Neural cell (in vitro differentiated cells): ENCODE measurements around the gene ZDHHC11.
"Not testable (repeated sequence)": the region's sequence is repeated elsewhere in the genome, so short reads cannot be mapped to it uniquely, and the experiment has no call there.

Experiments
- EP300 ChIP-seq: fragments of 450-650 bp; conservative IDR thresholded peaks from 2 replicates; pipeline ENCODE4 v1.6.1; 2014; ENCODE audit warnings: antibody characterized with exemption, mild to moderate bottlenecking, moderate library complexity; ENCODE audit not compliant: poor library complexity, severe bottlenecking
- EZH2 ChIP-seq: fragments of 200-600, 300-800 bp; shearing (Covaris generic), sonication (generic); IDR thresholded peaks from 2 replicates; pipeline ENCODE4 v1.6.1; 2014; ENCODE audit warnings: antibody characterized with exemption, low read length, borderline replicate concordance, mild to moderate bottlenecking; ENCODE audit not compliant: insufficient read depth, poor library complexity, severe bottlenecking
- POLR2AphosphoS5 ChIP-seq: IDR thresholded peaks from 2 replicates; pipeline ENCODE4 v1.6.1; 2012
- RAD21 ChIP-seq: fragments of 450-650 bp; conservative IDR thresholded peaks from 2 replicates; pipeline ENCODE4 v1.6.1; 2014; ENCODE audit warnings: antibody characterized with exemption, mild to moderate bottlenecking, moderate library complexity
- SMC3 ChIP-seq: fragments of 450-650 bp; conservative IDR thresholded peaks from 2 replicates; pipeline ENCODE4 v1.6.1; 2014; ENCODE audit warnings: antibody characterized with exemption, mild to moderate bottlenecking, moderate library complexity; ENCODE audit not compliant: poor library complexity
- TF ChIP-seq, protein P1 (sequence below): fragments of 450-650 bp; IDR thresholded peaks from 2 replicates; pipeline ENCODE4 v1.5.1; 2014; ENCODE audit warnings: antibody characterized with exemption, mild to moderate bottlenecking, moderate library complexity; ENCODE audit not compliant: poor library complexity, severe bottlenecking
- TF ChIP-seq, protein P2 (sequence below): IDR thresholded peaks from 2 replicates; pipeline ENCODE4 v1.6.1; 2012; ENCODE audit warnings: borderline replicate concordance

DNA sequence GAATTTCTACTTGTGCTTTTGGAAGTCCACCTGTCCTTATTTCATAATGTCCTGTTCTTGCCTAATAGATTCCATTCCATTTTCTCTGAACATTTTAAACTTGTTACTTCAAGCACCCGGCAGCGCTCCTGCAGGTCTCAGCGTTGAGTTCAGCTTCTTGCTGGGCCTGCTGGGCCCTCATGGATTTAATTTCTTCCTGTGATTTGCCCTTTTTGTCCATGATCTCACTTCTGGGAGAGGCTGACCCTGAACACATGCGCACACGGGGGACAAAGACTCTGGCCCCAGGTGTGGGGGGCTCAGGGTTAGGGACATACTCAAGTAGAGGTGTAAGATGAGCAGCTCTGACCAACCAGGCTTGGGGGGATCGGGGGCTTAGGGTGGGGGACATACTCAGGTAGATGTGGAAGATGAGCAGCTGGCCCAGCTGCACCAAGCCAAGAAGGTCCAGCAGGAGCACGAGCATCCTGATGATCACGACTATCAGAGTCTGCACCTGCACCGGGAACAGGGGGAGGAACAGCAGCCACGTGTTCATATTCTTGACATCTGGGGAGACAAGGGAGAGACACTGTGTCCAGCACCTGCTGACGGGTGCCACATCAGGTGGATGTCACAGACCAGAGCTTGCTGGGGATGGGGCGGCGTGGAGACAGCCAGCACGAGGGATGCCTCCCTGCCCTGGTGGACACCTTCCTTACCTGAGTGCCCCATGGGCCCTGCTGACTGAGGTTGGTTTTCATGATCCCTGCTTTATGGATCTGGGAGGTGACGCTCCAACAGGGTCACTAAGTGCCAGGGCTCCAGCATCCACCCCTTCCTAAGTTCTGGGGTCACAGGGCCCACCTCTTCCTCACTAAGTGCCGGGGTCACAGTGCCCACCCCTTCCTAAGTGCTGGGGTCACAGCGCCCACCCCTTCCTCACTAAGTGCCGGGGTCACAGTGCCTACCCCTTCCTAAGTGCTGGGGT is 102.5 kb downstream of the ZDHHC11 start:
- not testable (repeated sequence) for TF ChIP-seq EP300, RAD21, SMC3, EZH2, POLR2AphosphoS5
- TF ChIP-seq, protein P1, sequence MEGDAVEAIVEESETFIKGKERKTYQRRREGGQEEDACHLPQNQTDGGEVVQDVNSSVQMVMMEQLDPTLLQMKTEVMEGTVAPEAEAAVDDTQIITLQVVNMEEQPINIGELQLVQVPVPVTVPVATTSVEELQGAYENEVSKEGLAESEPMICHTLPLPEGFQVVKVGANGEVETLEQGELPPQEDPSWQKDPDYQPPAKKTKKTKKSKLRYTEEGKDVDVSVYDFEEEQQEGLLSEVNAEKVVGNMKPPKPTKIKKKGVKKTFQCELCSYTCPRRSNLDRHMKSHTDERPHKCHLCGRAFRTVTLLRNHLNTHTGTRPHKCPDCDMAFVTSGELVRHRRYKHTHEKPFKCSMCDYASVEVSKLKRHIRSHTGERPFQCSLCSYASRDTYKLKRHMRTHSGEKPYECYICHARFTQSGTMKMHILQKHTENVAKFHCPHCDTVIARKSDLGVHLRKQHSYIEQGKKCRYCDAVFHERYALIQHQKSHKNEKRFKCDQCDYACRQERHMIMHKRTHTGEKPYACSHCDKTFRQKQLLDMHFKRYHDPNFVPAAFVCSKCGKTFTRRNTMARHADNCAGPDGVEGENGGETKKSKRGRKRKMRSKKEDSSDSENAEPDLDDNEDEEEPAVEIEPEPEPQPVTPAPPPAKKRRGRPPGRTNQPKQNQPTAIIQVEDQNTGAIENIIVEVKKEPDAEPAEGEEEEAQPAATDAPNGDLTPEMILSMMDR, result not testable (repeated sequence)
- TF ChIP-seq, protein P2, sequence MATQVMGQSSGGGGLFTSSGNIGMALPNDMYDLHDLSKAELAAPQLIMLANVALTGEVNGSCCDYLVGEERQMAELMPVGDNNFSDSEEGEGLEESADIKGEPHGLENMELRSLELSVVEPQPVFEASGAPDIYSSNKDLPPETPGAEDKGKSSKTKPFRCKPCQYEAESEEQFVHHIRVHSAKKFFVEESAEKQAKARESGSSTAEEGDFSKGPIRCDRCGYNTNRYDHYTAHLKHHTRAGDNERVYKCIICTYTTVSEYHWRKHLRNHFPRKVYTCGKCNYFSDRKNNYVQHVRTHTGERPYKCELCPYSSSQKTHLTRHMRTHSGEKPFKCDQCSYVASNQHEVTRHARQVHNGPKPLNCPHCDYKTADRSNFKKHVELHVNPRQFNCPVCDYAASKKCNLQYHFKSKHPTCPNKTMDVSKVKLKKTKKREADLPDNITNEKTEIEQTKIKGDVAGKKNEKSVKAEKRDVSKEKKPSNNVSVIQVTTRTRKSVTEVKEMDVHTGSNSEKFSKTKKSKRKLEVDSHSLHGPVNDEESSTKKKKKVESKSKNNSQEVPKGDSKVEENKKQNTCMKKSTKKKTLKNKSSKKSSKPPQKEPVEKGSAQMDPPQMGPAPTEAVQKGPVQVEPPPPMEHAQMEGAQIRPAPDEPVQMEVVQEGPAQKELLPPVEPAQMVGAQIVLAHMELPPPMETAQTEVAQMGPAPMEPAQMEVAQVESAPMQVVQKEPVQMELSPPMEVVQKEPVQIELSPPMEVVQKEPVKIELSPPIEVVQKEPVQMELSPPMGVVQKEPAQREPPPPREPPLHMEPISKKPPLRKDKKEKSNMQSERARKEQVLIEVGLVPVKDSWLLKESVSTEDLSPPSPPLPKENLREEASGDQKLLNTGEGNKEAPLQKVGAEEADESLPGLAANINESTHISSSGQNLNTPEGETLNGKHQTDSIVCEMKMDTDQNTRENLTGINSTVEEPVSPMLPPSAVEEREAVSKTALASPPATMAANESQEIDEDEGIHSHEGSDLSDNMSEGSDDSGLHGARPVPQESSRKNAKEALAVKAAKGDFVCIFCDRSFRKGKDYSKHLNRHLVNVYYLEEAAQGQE, result not testable (repeated sequence)
